Cardiac septum (tissue), 1 donor: ENCODE results near the gene CAMP. TPM values are rescaled to one million over a fixed set of nuclear protein-coding genes. Genes with fewer than 3 reads are reported as not detected.
"Not testable (repeated sequence)": the region's sequence is repeated elsewhere in the genome, so short reads cannot be mapped to it uniquely, and the experiment has no call there.

ENCODE experiments used
- DNase-seq: peaks from one replicate; pipeline ENCODE4 v3.0.0-alpha.2; 2020; ENCODE audit warnings: low spot score
- intact Hi-C: fragments of 100-400 bp; cut with DNase I; formaldehyde crosslinking; loops from one replicate; pipeline ENCODE4 v1.14.0; 2022
- total RNA-seq: library from RNA; stranded (reverse); fragmentation: NEBNext Ultra II Directional; extraction: Animal tissue kit (Norgen Biotek cat#: 25700); gene quantifications from one replicate; pipeline ENCODE4 v1.2.1, GENCODE V29; 2021
- donor health status: DM: no; HTN: no; CAD: no.

Gene CAMP
- total RNA-seq, 1 donor from 2014 or later, result 0.67 TPM

DNA sequence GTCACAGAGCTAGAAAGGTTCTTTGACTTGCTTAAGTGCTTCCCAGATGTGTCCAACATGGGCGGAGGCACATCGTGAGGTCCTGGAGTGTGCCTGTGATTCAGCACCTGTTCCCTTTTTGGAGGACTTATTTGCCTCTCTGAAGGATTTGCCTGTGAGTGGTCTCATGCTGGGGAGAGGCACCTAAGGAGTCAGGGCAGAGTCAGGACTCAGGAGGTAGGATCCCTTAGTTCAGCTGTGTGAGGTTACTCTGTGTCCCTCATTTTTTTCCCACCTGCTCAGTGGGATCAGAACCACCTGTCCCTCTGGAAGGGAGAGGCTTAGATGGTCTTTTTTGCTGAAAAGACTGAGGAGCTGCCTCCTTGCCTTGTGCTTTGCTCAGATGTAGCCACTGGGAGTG is 20.6 kb downstream of the CAMP start:
- intact Hi-C loops, result no loop called here
- no peak for DNase-seq

DNA sequence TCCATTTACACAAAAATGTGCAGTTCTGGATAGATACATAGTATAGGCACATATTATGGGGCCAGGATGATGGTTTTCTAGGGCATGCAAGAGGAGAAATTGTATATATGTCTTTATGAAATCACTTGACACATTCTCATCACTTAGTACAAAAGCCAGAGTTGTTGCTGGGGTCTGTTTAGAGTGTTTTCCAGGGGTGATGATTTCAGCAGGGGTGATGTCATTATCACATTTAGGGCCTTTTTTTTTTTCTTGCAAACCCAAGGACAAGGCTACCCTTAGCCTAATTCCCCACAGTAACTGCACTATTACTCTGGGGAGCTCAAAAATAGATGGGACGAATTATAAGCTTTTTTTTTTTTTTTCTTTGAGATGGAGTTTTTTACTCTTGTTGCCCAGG is 21.2 kb downstream of the CAMP start:
- intact Hi-C loops, result no loop called here
- DNase-seq, result no peak

GRCh38 chr3:48245136-48245535 is 21.8 kb downstream of the CAMP start:
- DNase-seq, result no peak
- intact Hi-C loops, result no loop called here

DNA sequence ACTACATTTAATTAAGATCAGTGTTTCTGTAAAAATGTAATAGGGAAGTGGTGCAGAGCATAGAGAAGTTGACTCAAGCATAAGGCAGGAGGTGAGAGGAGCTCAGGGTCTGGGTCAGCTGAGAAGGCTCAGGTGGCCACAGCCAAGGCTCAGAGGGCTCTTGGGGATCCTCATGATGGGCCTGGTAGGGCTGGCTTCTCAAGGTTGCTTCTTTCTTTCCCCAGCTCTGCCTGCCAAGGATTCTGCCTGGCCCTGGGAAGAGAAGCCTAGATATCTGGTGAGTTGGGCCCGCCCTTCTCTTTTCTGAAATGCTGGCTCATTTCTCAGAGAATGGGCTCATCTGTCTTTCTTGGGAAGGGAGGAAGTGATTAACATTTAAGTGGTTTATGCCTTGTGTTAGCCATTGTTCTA is 24.1 kb downstream of the CAMP start:
- intact Hi-C loops, result no loop called here
- no peak for DNase-seq

- intact Hi-C loops, result no loop called here
- DNase-seq, result no peak
Measured at GRCh38 chr3:48248095-48248850, 25.0 kb downstream of the CAMP start.

GRCh38 chr3:48256557-48256956 is 33.3 kb downstream of the CAMP start:
- DNase-seq, result no peak
- intact Hi-C loops, result no loop called here

DNA sequence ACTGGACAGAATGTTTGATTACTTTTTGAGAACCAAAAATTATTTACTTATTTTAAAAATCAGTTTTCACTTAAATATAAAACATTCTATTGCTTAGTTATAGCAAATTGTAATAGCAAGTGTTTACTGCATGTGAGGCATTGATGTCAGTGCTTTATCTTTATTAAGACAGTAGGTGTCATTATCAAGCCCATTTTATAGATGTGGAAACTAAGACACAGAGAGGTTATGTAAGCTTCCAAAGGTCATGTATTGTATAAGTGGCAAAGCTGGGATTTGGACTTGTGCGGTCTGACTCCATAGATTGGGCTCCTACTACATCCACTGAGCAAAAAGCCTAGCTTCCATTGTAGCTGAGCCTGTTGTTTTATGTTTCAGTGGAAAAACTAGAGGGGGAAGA is 35.2 kb downstream of the CAMP start:
- DNase-seq, result no peak
- intact Hi-C loops, result no loop called here

GRCh38 chr3:48267782-48268181 is 44.5 kb downstream of the CAMP start:
- intact Hi-C loops, result no loop called here
- DNase-seq, result no peak

DNA sequence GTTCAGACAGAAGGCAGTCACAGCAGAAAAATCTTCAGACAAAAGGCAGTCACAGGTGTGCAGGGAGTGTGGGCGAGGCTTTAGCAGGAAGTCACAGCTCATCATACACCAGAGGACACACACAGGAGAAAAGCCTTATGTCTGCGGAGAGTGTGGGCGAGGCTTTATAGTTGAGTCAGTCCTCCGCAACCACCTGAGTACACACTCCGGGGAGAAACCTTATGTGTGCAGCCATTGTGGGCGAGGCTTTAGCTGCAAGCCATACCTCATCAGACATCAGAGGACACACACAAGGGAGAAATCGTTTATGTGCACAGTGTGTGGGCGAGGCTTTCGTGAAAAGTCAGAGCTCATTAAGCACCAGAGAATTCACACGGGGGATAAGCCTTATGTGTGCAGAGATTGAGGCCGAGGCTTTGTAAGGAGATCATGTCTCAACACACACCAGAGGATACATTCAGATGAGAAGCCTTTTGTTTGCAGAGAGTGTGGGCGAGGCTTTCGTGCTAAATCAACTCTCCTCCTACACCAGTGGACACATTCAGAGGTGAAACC is 45.2 kb downstream of the CAMP start:
- intact Hi-C loops, result no loop called here
- no peak for DNase-seq

GRCh38 chr3:48268936-48269561 is 45.8 kb downstream of the CAMP start:
- DNase-seq, result no peak
- intact Hi-C loops, result no loop called here

DNA sequence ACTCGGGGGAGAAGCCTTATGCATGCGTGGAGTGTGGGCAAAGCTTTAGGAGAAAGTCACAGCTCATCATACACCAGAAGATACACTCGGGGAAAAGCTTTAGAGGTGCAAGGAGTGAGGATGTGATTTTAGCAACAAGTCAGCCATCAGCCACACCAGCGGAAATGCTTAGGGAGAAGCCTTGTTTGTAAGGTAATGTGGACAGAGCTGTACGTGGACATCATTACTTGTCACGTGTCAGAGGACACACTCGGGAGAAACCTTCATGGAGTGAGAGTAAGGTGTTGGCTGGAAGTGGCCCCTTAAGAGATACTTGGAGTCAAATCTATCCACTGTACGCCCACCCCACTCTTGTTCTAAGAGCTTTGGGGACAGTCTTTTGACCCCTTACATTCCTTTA is 46.3 kb downstream of the CAMP start:
- intact Hi-C loops, result no loop called here
- no peak for DNase-seq

GRCh38 chr3:48270306-48270705 is 47.0 kb downstream of the CAMP start:
- intact Hi-C loops, result no loop called here
- no peak for DNase-seq

DNA sequence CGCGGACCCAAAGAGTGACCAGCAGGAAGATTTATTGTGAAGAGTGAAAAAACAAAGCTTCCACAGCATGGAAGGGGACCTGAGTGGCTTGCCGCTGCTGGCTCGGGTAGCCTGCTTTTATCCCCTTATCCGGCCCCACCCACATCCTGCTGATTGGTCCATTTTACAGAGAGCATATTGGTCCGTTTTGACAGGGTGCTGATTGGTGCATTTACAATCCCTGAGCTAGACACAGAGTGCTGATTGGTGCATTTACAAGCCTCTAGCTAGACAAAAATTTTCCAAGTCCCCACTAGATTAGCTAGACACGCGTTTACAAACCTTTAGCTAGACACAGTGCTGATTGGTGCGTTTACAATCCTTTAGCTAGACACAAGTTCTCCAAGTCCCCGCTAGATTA is 47.9 kb downstream of the CAMP start:
- DNase-seq, intact Hi-C loops: not testable (repeated sequence)

DNA sequence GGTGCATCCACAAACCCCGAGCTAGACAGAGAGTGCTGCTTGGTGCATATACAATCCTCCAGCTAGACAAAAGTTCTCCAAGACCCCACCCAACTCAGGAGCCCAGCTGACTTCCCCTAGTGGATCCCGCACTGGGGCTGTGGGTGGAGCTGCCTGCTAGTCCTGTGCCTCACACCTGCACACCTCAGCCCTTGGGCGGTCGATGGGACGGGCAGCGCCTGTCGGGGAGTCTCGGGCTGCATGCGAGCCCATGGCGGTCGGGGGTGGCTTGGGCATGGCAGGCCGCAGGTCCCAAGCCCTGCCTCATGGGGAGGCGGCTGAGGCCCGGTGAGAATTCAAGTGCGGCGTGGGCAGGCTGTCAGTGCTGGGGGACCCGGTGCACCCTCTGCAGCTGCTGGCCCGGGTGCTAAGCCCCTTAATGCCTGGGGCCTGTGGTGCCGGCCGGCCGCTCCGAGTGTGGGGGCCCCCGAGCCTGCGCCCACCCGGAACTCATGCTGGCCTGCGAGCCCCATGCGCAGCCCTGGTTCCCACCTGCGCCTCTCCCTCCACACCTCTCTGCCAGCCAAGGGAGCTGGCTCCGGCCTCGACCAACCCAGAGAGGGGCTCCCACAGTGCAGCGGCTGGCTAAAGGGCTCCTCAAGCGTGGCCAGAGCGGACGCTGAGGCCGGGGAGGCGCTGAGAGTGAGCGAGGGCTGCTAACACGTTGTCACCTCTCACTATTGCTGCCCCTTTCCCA is 48.6 kb downstream of the CAMP start:
- intact Hi-C loops, result loop anchor here (2.0 kb wide), 2 partner anchors 165 to 277 kb away; no protein-coding TSS in a partner anchor
- DNase-seq, result no peak

GRCh38 chr3:48273594-48274211 is 50.4 kb downstream of the CAMP start:
- intact Hi-C loops, result loop anchor here (2.0 kb wide), 2 partner anchors 163 to 275 kb away; no protein-coding TSS in a partner anchor
- no peak for DNase-seq

GRCh38 chr3:48274452-48274851 is 51.2 kb downstream of the CAMP start:
- no peak for DNase-seq
- intact Hi-C loops, result no loop called here
